Heart left ventricle (tissue), 16 donors: ENCODE results near the gene KCNK13. TPM values are rescaled to one million over a fixed set of nuclear protein-coding genes. Genes with fewer than 3 reads are reported as not detected.

Source experiments
- ATAC-seq, 4 donors: fragments of 200-7000 bp; cut with Tn5 transposase; one replicate each; pipeline ENCODE4 v1.9.1; 2020 to 2022; ENCODE audit warnings: moderate library complexity in 4 of 4, mild to moderate bottlenecking in 3 of 4, moderate number of reproducible peaks in 1 of 4
- DNase-seq, 5 donors: peaks; one replicate each; pipeline ENCODE4 v3.0.0-alpha.2; 2020
- H3K27ac ChIP-seq, 12 donors: fragments of 200-600 bp; sonication (generic) in 4 of 12; one replicate each; pipeline versions ENCODE4 v1.5.0 to v1.8.0; 2016 to 2022; ENCODE audit warnings: mild to moderate bottlenecking in 2 of 12
- H3K27me3 ChIP-seq, 9 donors: fragments of 200-600 bp; sonication (generic) in 2 of 9; one replicate each; pipeline versions ENCODE4 v1.5.1 to v1.8.0; 2016 to 2022; ENCODE audit warnings: mild to moderate bottlenecking in 3 of 9
- H3K36me3 ChIP-seq, 9 donors: fragments of 200-600 bp; sonication (generic) in 2 of 9; one replicate each; pipeline versions ENCODE4 v1.5.0 to v1.8.0; 2018 to 2022; ENCODE audit warnings: mild to moderate bottlenecking in 2 of 9
- H3K4me1 ChIP-seq, 12 donors: fragments of 200-600 bp; sonication (generic) in 4 of 12; one replicate each; pipeline versions ENCODE4 v1.5.0 to v1.8.0; 2016 to 2022; ENCODE audit warnings: mild to moderate bottlenecking in 3 of 12
- H3K4me3 ChIP-seq, 12 donors: fragments of 200-600 bp; sonication (generic) in 4 of 12; one replicate each; pipeline versions ENCODE4 v1.5.0 to v1.8.0; 2017 to 2022; ENCODE audit warnings: mild to moderate bottlenecking in 9 of 12, moderate library complexity in 4 of 12
- H3K9me3 ChIP-seq, 12 donors: fragments of 200-600 bp; sonication (generic) in 4 of 12; one replicate each; pipeline versions ENCODE4 v1.5.0 to v1.8.0; 2016 to 2022; ENCODE audit warnings: mild to moderate bottlenecking in 1 of 12
- CTCF ChIP-seq, 12 donors: fragments of 200-600 bp; sonication (generic) in 4 of 12; IDR thresholded peaks; one replicate each; pipeline versions ENCODE4 v1.5.0 to v1.8.0; 2018 to 2022; ENCODE audit warnings: antibody characterized with exemption in 12 of 12, mild to moderate bottlenecking in 5 of 12
- POLR2A ChIP-seq, 2 donors: fragments of 450-650 bp; IDR thresholded peaks; one replicate each; pipeline ENCODE4 v1.6.1; 2017; ENCODE audit warnings: antibody characterized with exemption in 2 of 2, mild to moderate bottlenecking in 2 of 2, moderate library complexity in 2 of 2
- WGBS, 4 donors: extraction: QIAGEN DNeasy Blood & Tissue Kit in 2 of 4; methylation state at CpG; one replicate each; pipeline versions ENCODE4 v1.1.5 to v1.1.7; 2013 to 2018; 5-methylcytosine and 5-hydroxymethylcytosine counted together
- intact Hi-C, 10 donors: fragments of 100-400 bp; cut with DNase I; formaldehyde crosslinking; loops; one replicate each; pipeline versions ENCODE4 v1.11.1 to v1.14.2; 2022
- polyA plus RNA-seq, 2 donors: library from polyadenylated mRNA; stranded (reverse); fragments of 200-250 nt; gene quantifications; one replicate each; pipeline ENCODE4 v1.2.3, GENCODE V29; 2013
- total RNA-seq, 9 donors: library from RNA; depleted of rRNA in 2 of 9; stranded (reverse); fragments of >200 nt in 2 of 9; fragmentation: NEBNext Ultra II Directional in 3 of 9; extraction: Animal tissue kit (Norgen Biotek cat#: 25700) in 3 of 9; gene quantifications; one replicate each; pipeline versions ENCODE4 v1.1.0 to v1.2.4, GENCODE V29; 2016 to 2023
- donor health status: ischemic (EF 13 %, LVEDD 7.1; RV severe dilation, severe dysfunction).
- donor health status: healthy with polysubstance abuse.
- donor health status: DM: no; HTN: yes; CAD: no.
- donor health status: DM: no; HTN: no; CAD: no.
- donor health status: ischemic (EF 25% LVEDD 6.9; RV normal size, moderate dysfunction).
- donor health status: ischemic (EF 25% LVEDD 5.7; RV mildly dilated, moderate dysfunction).
- donor health status: healthy.
- donor health status: DM: yes; HTN: yes; CAD: no.
- donor health status: ischemic (EF 35%, LVEDD 5.7; RV mildly dilated, moderate dysfunction).
- donor health status: nonischemic (EF 11% LVEDD 7.7; RV severe dilation, severe dysfunction).
- donor health status: DM: yes; HTN: yes; CAD: no.
- donor health status: PGD.
- donor health status: ischemic (EF 29% LVEDD 5.4; RV normal size, mild dysfunction).
- donor health status: nonischemic (EF 23%, LVEDD 6.1; RV moderate dilation, normal function).

KCNK13 gene
- total and polyA plus RNA-seq, 11 donors: 0.16 to 10.7 (median 1.3) TPM

DNA sequence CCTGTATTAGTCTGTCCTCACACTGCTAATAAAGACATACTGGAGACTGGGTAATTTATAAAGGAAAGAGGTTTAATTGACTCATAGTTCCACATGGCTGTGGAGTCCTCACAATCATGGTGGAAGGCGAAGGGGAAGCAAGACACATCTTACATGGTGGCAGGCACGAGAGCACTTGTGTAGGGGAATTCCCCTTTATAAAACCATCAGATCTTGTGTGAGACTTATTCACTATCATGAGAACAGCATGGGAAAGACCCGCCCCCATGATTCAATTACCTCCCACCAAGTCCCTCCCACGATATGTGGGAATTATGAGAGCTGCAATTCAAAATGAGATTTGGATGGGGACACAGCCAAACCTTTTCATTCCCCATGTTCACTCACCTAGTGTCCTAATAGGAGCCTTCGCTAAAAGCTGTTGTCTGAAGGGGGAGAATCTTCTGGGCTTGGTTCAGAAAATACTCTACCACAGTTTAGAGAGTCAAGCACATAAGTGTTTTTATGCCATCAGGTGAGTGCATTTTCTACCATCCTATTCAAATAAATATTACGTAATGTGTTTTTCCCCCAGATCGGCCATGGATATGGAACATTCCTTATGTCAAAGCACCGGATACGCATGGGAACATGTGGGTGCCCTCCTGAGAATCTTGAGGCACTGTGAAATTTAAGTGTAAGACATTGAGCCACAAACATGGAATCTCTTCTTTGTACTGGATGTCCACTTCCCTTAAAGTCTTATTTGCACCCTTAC lies 19.1 kb upstream of the KCNK13 start:
- WGBS, 4 donors: 94 to 96% (median 94%) methylated on average over 9 of the region's 9 CpGs

GRCh38 chr14:90045616-90046015 lies 16.2 kb upstream of the KCNK13 start:
- no peak overlapping the region for H3K27ac ChIP-seq
- peaks cover 0 to 13% (median 2%) of the 10 kb centered on the region in 9 donors for H3K36me3 ChIP-seq
- no peaks in the 10 kb centered on the region for H3K9me3 ChIP-seq
- intact Hi-C loops: no loop called here
- peaks cover 0 to 7% (median 0%) of the 10 kb centered on the region in 12 donors for H3K4me1 ChIP-seq
- no peak for TF ChIP-seq POLR2A (IDR thresholded peaks at IDR 0.05)
- no peak for TF ChIP-seq CTCF (IDR thresholded peaks at IDR 0.05)
- H3K4me3 ChIP-seq: no peak overlapping the region
- DNase-seq (no peak), ATAC-seq (no peak)
- peaks cover 0 to 6% (median 0%) of the 10 kb centered on the region in 9 donors for H3K27me3 ChIP-seq
- 49 to 64% (median 52%) methylated on average over 2 of the region's 2 CpGs for WGBS, 4 donors

More for the DNA sequence above, 19.1 kb upstream of the KCNK13 start:
- peaks cover 0 to 6% (median 0%) of the 10 kb centered on the region in 12 donors for H3K9me3 ChIP-seq
- no peak overlapping the region for H3K4me3 ChIP-seq
- DNase-seq (no peak), ATAC-seq (no peak)
- peaks cover 0 to 19% (median 2%) of the 10 kb centered on the region in 9 donors for H3K36me3 ChIP-seq
- no peaks in the 10 kb centered on the region for H3K27me3 ChIP-seq
- H3K27ac ChIP-seq: no peak overlapping the region
- intact Hi-C loops: no loop called here
- no peak for TF ChIP-seq POLR2A (IDR thresholded peaks at IDR 0.05)
- TF ChIP-seq CTCF (IDR thresholded peaks at IDR 0.05): no peak
- H3K4me1 ChIP-seq: peaks cover 0 to 7% (median 0%) of the 10 kb centered on the region in 12 donors

- intact Hi-C loops: no loop called here
- H3K4me3 ChIP-seq: no peak overlapping the region
- no peak overlapping the region for H3K27ac ChIP-seq
- WGBS, 4 donors: 46 to 68% (median 62%) methylated on average over 3 of the region's 3 CpGs
- H3K9me3 ChIP-seq: no peaks in the 10 kb centered on the region
- H3K4me1 ChIP-seq: peaks cover 0 to 7% (median 0%) of the 10 kb centered on the region in 12 donors
- DNase-seq (no peak), ATAC-seq (no peak)
- H3K27me3 ChIP-seq: peaks cover 0 to 31% (median 0%) of the 10 kb centered on the region in 9 donors
- no peak for TF ChIP-seq POLR2A (IDR thresholded peaks at IDR 0.05)
- TF ChIP-seq CTCF (IDR thresholded peaks at IDR 0.05): no peak
- no peaks in the 10 kb centered on the region for H3K36me3 ChIP-seq
These were observed 12.4 kb upstream of the KCNK13 start for GRCh38 chr14:90049390-90049789.

DNA sequence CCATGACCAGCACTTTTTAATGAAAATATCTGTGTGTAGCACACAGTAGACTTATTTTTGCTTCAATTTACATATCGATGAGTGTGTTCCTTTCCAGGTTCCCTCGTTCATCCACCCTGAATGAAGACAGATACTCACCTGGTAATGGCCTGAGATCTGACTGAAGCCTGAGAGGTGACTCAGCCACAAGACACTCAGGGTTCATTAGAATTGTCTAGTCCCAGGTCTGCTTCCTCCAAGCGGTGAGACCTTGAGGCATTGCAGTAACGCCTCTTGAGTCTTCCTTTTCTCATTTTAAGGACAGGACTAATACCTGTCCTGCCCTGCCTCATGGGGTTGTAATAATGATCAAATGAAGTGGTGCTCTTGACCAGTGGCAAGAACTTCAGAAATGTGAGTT lies 11.5 kb upstream of the KCNK13 start:
- ATAC-seq (no peak), DNase-seq (no peak)
- intact Hi-C loops: no loop called here
- WGBS, 4 donors: 96 to 98% (median 97%) methylated on average over 4 of the region's 4 CpGs
- peaks cover 0 to 5% (median 0%) of the 10 kb centered on the region in 12 donors for H3K4me1 ChIP-seq
- no peak overlapping the region for H3K4me3 ChIP-seq
- H3K9me3 ChIP-seq: no peaks in the 10 kb centered on the region
- H3K27me3 ChIP-seq: peaks cover 0 to 35% (median 0%) of the 10 kb centered on the region in 9 donors
- TF ChIP-seq CTCF (IDR thresholded peaks at IDR 0.05): no peak
- H3K27ac ChIP-seq: no peak overlapping the region
- H3K36me3 ChIP-seq: no peaks in the 10 kb centered on the region
